AG08395 (cell line): Measurements from ENCODE around the gene LRRTM4.

ENCODE experiments used
- DNase-seq: peaks from one replicate; pipeline ENCODE4 v3.0.0; 2012; ENCODE audit warnings: mixed read lengths, low spot score

LRRTM4 gene

DNA sequence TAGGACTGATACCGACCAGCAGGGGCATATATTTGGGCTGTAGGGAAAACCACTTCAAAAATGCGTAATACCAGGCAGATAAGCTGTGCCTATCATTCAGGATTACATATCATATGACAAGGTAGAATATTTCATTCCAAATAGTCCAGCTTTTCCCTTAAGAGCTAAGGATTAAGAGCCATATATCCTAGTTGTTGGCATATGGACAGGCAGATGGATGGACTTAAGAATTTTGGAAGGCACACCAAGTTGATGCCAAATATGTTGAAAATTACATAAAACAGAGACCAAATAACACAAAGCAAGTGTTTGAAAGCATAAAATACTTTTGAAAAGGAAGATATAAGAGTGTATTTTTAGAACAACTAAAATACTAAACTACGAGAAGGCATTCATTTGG lies 52.1 kb downstream of the LRRTM4 start:
- no peak for DNase-seq

DNA sequence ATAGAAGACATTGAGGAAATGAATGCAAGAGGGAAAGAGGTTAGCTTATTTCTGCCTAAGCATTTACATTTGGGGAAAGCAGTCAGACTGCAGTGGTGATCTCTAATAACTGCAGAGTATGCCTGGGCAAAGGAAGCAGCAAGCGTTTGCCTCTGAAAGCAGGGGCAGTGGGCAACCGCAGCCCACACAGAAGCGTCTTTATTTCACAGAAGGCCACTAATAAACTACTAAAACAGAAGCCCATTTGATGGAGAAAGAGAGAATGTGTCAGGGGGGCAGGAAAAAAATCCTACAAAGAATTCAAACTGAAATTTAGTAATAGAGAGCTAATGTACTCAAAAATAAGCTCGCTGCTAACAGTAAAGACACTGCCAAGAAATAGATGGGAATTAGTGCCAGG lies 53.1 kb downstream of the LRRTM4 start:
- DNase-seq: no peak

DNA sequence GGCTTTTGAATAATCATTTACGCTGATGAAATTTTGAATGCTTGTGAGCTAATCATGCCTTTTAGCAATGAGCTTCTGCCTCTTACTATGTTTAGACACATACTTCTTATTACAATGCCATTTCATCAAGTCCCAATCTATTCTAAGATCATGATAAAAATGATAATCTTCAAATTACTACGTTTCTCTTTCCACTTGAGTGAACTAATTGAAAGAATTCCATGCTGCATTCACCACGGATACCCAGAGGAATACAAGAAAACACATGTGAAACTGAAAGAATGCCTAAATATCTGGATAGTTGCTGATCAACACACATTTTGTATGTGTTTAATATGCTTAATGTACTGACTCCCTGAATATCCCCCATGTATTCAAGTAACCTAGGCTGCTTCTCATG lies 62.3 kb downstream of the LRRTM4 start:
- DNase-seq: no peak

DNA sequence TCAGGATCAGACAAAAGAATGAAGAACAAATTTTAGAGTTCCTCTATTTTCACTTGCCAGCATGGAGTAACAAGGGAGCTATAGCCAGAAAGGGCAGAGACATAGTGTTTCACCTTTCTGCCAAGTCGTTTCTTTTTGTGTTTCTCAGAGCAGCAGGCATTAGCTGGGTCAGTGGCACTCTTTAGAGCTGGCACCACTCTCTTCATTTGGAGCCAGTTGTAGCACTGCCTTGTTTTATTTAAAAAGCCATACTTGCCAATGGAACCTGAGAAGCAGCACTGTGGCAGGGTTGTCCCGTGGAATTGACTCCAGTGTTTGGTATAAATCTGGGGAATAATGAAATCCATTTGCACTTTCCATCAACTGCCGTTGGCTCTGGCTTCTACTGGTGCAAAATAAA lies 64.0 kb downstream of the LRRTM4 start:
- no peak for DNase-seq

DNA sequence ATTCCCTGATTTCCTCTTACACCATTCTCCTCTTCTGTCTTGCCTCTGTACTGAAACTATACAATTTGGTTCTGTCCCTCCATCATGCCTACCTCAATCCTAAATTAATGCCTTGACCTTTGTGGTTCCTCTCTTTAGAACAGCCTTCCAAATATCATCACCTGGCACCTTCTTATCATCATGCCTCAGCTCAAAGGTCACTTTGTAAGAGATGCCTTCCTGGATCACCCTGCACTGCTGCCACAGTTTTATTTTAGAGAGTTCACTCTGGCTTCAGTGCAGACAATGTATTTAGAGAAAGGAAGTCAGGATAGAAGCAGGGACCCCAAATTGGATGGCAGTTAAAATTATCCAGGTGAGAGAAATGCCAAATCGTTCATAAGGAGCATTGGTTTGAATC lies 64.5 kb downstream of the LRRTM4 start:
- no peak for DNase-seq

DNA sequence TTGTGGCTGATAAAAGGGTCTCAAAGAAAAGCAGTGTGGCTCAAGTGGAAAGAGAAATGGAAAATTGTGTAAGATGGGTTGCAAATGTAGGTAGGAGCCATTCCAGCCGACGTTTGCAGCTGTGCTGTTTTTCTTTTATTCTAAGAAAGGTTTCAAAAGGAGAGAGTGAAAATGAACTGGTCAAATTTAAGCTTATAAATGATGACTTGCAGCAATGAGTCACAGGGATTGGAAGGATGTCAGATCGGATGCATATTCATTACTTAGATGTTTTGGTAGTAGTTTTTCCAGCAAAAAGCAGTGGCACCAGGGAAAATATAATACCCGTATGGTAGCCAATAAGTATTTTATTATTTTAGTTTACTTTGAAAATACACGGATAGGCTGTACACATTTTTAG lies 79.1 kb downstream of the LRRTM4 start:
- no peak for DNase-seq

DNA sequence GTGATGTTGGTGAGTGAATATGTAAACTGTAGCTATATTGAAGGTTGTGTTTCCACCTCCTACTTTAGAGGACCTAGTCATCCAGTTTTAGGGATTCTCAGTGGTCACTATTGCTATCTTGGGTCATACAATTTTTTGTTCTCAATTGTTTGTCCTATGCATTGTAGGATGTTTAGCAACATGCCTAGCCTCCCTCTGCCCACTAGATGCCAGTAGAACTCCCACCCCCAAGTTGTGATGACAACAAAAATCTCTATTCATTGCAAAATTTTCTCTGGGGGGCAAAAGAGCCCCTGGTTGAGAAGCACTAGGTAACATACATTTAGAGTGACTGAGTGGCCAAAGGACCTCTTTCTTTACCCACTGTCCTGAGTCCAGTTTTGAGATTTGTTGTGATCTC lies 87.3 kb downstream of the LRRTM4 start:
- DNase-seq: no peak

DNA sequence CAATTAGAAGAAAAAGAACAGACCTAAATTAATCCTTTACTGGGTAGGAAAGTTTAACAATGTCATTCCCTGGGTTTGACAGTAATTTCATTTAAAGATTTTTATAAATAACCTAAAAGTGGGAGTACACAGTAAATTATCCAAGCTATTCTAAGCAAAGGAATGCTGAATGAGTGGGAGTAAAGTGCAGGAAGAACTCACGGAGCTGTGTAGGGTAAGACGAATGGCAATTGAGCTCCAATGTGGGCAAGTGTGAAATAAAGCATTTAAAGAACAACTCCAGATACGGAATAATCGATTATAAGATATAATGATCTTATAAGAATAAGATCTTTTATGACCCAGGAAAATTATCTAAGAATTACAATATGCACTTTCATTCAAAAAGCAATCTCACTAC lies 93.2 kb downstream of the LRRTM4 start:
- no peak for DNase-seq

DNA sequence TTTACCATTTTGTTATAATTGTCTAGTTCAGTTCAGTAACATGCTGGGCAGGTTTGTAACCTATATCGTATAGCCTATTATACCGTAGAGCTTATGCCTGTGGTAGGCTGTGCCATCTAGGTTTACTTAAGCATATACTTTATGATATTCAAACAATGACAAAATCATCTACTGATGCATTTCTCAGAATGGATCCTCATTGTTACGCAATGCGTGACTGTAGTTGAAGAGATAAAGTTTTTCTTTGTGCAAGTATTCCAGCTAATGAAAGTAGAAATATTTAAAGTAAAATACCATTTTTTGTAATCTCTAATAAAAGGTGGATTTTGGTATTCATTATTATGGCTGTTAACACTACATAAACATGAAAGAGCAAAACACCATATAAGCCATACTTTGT lies 100.2 kb downstream of the LRRTM4 start:
- DNase-seq: no peak

DNA sequence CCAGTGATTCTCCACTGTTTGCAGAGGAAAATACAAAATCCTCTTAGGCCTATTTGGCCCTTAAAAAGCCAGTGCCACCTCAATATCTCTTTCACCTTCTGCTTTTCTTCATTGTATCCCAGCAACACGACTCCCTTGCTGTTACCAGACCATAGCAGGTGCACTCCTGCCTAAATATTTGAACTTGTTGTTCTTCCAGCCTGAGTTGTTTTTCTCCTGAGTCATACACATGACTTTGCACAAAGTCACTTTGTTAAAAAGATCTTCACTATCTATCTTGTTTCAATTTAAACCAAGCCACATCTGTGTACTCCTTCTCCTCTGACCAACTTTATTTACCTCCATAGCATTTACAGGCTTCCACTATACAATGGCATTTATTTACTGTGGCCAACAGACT lies 103.6 kb downstream of the LRRTM4 start:
- DNase-seq: no peak

DNA sequence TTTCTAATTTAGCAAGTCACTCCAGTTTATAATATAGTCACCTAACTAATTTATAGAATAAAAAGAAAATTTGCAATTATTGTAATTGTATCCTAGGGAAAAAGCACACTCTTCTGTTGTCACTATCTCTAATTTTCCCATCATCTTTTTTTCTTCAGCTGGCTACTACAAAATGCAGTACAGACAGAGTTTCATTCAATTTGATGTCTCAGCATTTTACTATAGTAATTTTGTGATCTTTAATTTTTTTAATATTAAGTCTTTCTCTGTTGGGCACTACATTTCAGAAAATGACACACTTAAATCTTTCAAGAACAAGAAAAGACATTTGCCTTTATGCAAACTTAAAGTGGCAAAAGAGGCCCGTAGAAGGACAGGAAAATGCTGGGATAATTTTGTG lies 118.0 kb downstream of the LRRTM4 start:
- no peak for DNase-seq

DNA sequence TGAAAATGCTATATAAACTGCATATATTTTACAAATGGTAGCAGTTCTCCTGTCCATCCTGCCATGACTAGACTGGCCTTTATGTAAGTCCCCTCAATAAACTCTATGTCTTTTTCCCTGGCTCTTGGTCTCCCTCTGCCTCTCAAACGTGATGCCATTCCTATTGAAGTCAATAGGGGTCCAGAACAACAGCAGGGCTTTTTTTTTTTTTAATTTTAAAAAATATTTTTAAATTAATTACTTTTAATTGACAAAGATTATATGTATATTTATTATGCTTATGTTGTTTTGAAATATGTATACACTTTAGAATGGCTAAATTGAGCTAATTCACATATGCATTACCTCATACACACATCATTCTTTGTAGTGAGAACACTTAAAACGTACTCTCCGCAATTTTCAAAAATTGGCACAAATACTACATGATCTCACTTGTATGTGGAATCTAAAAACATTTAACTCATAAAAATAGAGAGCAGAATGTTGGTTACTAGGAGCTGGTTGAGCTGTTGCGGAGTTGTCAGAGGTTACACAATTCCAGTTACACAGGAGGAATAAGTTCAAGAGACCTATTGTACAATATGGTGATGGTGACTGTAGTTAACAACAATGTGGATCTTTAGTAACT lies 123.1 kb downstream of the LRRTM4 start:
- DNase-seq: peak; percentile 1

DNA sequence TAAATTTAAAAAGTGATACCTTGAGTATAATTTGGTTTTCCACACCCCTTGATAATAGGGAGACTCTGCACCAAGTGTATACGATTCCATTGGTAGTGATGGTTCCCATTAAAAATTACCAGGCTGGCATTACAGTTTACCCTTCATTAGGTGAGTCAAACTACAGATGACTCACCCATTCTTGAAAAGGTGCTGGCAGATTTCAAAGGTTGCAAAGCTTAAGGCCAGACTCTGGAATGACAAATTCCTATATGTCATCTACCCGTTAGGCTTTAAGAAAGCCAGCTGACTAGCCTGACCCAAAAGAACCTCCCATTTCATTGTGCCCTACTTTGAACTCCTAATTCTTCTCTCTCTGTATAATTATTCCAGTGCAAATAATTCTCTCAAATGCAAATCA lies 124.4 kb downstream of the LRRTM4 start:
- DNase-seq: no peak

DNA sequence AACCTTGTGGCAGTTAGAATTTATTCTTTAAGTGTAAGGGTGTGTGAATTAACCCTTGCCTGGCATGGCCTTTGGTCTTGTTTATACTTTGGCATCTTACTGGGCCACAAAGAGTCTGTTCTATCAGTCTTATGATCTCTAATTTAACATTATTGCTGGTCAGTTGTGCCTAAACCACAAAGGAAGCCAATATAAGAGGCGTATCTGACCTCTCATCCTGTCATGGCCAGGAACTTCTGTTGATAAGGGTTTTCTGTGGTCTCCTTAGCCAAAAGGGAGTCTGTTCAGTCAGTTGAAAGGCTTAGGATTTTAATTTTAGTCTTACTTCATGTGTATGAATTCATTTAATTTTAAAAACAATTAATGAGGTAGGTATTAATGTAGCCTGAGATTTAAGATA lies 127.2 kb downstream of the LRRTM4 start:
- no peak for DNase-seq

DNA sequence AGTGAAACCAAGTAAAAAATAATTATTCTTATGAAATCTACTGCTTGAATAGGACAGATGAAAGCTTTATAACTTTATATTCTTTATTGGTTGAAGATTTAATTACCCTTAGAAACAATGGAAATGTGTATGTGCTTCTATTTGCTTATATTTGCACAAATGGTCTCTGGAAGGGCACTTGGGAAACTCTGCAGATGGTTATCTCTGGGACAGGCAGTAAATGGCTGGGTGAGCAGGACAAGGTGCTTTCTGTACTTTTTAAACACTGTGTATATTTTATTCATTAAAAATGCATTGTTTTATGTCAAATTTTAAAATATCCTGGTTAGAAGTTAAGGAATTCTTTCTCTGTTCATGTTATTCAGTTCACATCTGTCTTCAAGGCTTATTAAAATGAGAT lies 131.1 kb downstream of the LRRTM4 start:
- DNase-seq: no peak

DNA sequence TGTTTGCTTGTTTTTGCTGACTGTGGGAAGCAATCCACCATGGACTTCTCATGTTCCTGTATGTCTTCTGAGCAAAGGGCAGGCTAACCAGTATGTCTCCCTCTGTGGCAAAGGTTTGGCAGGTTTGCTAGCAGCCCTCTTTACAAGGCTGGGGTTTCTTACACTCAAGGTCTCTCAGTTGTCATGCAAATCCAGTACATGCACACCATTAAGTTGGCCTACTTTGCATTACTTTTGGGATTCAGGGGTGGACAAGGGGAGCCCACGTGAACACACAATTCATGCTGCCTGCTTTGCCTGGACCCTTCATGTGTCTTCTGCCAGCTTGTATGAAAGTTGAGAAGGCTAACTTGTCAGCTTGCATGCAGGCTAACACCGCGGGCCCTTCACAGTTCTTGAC lies 134.9 kb downstream of the LRRTM4 start:
- DNase-seq: no peak

DNA sequence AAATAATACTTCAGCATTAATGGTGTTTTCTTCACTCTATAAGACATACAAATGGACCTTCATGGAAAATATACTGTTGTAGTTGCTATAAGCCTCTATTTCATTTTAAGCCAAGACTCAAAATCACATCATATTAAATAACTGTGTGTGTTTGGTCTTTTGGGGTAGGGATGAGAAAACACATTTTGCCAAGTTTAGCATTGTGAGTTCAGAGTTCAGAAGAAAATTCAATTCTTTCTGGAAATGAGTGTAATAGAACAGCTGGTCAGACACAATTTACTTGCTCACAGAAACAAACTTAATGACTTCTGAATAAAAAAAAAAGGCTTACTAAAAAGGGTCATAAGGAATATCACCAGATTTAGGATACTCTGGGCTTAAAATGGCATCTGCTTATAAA lies 149.5 kb downstream of the LRRTM4 start:
- DNase-seq: no peak

DNA sequence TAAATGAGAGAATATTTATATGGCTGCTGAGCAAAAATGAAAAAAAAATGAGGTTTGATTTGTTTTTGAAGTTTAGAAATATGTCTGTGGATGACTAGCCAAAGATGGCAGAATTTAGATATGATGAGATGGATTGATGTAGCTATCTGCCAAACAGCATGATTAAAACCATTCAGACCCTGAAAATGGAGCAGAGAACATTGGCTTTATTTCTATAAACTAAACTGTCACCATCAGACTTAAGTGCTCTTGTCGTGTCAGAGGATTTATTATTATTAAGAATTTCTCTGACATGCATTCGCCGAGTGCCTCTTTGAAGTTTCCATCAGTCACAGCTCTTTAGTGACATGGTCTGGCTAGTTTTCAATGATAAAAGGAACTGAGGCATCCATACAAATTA lies 151.7 kb downstream of the LRRTM4 start:
- DNase-seq: no peak

DNA sequence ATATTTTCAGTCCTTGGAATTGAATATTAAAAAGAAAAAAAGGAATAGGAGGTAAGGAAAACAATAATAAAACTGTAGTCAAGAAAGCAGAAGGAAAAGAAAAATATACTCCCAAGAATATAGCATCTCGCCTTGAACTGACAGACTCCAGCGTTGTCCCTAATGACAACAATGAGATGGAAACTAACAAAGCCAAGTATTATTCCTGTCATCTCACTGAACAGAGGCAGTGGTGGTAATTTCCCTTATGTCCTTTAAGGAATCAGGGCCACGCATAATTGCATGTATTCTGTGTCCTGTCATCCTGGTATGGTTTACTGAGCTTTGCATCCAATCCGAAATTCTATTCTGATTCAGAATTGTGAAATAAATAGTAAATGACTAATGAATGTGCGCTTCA lies 158.9 kb downstream of the LRRTM4 start:
- DNase-seq: no peak

DNA sequence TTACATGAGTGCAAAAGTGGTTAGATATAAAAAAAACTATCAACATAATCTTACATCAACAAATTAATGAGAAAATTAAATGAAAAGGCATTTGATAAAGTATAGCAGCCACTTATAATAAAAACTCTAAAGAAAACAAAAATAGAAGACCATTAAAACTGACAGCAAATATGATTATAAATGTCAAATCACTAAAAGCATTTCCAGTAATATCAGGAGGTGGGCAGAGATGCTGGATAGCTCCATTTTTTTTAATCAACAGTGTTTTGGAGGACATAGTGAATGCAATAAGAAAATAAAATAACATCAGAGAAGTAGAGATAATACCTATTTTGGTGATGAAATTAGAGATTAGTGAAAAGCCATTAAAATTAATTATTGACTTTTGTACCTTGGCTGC lies 173.4 kb downstream of the LRRTM4 start:
- no peak for DNase-seq

DNA sequence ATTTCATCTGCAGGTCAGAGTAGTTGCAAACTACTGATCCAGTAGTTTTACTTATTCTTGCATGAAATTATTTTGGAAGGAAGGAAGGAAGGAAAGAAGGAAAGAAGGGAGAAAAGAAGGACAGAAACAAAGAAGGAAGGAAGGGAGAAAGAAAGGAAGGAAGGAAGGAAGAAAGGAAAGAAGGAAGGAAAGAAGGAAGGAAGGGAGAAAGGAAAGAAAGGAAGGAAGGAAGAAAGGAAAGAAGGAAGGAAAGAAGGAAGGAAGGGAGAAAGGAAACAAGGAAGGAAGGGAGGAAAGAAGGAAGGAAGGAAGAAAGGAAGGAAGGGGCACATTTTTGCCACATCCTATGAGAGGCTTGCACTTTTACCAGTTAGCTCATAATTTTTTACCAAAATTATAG lies 186.2 kb downstream of the LRRTM4 start:
- no peak for DNase-seq

DNA sequence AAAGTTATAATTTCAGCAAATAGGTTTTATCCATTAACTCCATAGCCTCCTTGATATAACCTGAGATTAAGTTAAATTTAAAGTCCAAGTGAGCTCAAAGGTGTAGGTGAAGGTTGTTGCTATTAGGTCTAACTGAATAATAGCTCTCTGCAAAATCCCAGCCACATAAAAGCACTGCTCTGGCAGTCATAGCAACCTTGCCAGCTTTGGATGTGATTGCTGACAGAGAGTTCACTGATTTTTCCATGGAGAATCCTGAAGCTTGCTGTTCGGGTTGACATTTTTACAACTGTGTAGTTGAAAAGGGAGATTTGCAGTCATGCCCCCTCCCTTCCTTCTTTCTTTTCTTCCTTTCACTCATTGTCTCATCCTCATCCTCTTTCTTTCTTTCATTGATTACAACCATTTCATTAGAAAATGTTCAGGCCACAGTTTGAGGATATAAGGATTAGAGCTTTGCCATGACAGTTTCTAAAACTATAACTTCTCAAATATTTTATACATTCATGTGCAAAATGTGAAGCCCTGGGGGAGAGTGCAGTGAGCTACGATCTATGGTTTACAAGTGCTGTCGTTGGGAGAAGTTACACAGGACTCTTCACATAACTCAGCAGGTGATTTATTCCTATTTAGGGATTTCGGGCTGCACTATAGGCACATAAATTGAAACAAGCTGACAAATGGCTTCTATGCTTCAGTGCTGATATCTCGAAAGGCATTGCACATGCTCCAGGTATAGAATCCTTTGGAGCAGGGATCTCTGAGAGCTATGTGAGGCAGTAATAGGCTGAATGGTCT lies 193.8 kb downstream of the LRRTM4 start:
- DNase-seq: no peak

DNA sequence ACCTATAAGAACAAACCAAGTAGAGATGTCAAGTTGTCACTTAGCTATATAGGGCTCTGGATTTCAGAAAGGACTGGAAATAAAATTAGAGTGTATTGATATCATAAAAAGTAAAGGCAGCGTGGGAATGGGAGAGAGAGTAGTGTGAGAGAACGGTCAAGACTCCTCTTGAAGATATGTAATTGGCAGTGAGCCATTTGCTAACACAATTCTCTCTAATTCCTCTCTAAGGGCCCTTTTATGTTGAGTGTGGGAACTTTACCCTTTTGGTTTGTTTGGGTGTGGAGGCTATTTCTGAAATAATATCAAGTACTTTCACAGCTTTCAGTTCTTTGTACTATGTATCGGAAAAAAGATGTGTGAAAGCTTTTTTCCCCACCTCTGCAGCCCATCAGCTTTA lies 196.8 kb downstream of the LRRTM4 start:
- DNase-seq: no peak

DNA sequence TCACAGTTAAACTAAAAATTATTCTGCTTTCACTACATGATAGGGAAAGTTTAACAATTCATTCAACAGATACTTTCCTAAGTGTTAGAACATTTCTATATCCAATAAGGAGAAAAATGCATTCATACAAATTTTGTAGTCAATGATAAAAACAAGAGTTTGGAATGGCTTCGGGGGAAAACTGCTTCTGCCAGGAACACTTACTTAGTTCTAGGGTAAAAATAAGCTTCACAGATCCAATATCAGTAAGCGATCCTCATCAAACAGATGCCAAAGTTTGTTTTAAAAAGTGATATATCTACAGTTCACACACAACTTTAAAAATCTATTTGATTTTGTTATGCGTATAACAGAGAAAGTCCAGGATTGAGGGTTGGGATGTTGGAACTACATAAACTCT lies 199.7 kb downstream of the LRRTM4 start:
- no peak for DNase-seq
